22Rv1 (cell line): ENCODE results near the gene FOXA3.

Experiments used
- H3K27ac ChIP-seq: fragments of 450-650 bp; 2 replicates; pipeline ENCODE4 v1.5.1; 2017
- ZFX ChIP-seq: fragments of 450-650 bp; IDR thresholded peaks from 2 replicates; pipeline ENCODE4 v1.6.1; 2017; ENCODE audit warnings: antibody characterized with exemption, borderline replicate concordance
- TF ChIP-seq, protein P1 (sequence below): fragments of 450-650 bp; IDR thresholded peaks from 2 replicates; pipeline ENCODE4 v1.5.1; 2017; ENCODE audit warnings: mild to moderate bottlenecking

Gene FOXA3

DNA sequence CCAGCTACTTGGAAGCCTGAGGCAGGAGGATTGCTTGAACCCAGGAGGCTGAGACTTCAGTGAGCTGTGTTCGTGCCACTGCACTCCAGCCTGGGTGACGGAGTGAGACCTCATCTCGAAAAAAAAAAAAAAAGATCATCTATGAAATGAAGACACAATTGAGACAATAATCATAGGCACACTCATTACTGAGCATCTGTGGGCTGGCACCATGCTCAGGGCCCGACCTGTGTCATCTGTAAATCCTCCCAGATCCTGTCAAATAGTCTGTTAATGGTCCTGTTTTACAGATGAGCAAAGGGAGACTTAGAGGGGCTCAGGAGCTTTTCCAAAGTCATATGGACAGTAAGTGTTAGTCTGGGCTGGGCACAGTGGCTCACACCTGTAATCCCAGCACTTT is 54.6 kb downstream of the FOXA3 start:
- TF ChIP-seq, protein P1, sequence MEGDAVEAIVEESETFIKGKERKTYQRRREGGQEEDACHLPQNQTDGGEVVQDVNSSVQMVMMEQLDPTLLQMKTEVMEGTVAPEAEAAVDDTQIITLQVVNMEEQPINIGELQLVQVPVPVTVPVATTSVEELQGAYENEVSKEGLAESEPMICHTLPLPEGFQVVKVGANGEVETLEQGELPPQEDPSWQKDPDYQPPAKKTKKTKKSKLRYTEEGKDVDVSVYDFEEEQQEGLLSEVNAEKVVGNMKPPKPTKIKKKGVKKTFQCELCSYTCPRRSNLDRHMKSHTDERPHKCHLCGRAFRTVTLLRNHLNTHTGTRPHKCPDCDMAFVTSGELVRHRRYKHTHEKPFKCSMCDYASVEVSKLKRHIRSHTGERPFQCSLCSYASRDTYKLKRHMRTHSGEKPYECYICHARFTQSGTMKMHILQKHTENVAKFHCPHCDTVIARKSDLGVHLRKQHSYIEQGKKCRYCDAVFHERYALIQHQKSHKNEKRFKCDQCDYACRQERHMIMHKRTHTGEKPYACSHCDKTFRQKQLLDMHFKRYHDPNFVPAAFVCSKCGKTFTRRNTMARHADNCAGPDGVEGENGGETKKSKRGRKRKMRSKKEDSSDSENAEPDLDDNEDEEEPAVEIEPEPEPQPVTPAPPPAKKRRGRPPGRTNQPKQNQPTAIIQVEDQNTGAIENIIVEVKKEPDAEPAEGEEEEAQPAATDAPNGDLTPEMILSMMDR: no peak
- no peak for TF ChIP-seq ZFX
- no peak overlapping the region for H3K27ac ChIP-seq

DNA sequence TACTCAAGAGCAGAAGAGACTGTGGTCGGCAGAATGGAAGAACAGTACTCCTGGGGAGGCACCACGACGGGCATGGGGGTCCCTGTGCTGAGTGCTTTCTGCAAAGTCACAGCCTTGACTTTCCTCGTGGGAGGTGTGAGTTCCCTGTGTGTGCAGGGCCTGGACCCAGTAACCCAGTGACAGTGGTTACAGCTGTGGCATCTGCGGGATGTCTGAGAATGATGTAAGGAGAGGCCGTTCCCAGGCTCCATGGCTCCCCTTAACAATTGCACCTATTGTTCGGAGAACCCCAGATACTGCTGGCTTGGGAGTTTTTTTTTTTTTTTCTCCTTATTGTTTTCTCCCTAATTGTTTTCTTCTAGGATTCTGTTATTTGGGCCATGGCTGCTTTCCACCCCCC is 55.6 kb downstream of the FOXA3 start:
- TF ChIP-seq, protein P1: no peak
- TF ChIP-seq ZFX: no peak
- H3K27ac ChIP-seq: no peak overlapping the region

DNA sequence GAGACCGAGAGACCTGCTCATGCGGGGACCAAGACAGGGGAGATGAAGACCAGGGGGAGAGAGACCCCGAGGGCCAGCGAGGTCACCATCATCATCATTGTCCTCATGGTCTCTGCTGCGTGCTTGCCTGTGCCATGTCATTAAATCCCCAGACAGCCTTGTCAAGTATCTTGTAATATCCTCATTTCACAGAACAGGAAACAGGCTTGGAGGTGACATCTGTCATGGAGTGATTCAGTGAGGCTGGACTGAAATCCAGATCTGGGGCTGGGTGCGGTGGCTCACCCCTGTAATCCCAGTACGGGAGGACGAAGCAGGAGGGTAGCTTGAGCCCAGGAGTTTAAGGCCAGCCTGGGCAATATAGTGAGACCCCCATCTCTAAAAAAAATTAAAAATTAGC is 56.3 kb downstream of the FOXA3 start:
- H3K27ac ChIP-seq: no peak overlapping the region
- TF ChIP-seq, protein P1: no peak
- no peak for TF ChIP-seq ZFX

DNA sequence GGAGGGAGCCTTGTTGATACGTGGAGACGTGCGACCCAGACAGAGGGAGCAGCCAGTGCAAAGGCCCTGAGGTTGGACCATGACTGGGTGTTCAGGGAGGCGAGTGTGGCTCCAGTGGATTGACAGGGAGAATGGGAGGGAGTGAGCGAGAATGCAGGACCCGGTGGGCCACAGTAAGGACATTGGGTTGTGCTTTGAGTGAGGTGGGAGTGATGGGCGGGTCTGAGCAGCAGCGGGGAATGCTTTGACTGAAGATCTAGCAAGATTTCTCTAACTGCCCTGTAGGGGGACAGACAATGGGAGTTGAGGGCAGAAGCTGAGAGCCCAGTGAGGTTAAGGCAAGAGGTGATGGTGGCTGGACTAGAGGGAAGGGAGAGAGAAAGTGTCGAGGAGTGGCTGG is 58.2 kb downstream of the FOXA3 start:
- no peak for TF ChIP-seq ZFX
- TF ChIP-seq, protein P1: 0 out of 2 replicates have a peak, but pooled peaks have one; percentile 5
- no peak overlapping the region for H3K27ac ChIP-seq
